ENCODE results near the gene PSMD7.
"Not testable (repeated sequence)": the region's sequence is repeated elsewhere in the genome, so short reads cannot be mapped to it uniquely, and the experiment has no call there.

PSMD7 gene

GRCh38 chr16:74297145-74297665, 591 bp downstream of the PSMD7 start:
- DNase-seq = peak; percentile 44

- no peak for DNase-seq
These were observed 1.5 kb downstream of the PSMD7 start for GRCh38 chr16:74298104-74298503.

DNA sequence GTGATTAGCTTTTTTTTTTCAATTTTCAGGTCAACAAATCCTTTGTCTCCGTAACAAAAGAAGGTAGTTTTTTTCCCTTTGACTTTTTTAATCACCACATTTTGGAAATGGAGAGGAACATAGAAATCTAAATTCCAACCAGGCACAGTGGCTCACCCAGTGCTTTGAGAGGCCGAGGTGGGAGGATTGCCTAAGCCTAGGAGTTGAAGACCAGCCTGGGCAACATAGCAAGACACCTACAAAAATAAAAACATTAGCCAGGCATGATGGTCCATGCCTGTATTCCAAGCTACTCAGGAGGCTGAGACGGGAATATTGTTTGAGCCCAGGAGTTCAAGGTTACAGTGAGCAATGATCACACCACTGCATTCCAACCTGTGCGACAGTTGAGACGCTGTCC, 5.7 kb downstream of the PSMD7 start:
- DNase-seq = no peak

DNA sequence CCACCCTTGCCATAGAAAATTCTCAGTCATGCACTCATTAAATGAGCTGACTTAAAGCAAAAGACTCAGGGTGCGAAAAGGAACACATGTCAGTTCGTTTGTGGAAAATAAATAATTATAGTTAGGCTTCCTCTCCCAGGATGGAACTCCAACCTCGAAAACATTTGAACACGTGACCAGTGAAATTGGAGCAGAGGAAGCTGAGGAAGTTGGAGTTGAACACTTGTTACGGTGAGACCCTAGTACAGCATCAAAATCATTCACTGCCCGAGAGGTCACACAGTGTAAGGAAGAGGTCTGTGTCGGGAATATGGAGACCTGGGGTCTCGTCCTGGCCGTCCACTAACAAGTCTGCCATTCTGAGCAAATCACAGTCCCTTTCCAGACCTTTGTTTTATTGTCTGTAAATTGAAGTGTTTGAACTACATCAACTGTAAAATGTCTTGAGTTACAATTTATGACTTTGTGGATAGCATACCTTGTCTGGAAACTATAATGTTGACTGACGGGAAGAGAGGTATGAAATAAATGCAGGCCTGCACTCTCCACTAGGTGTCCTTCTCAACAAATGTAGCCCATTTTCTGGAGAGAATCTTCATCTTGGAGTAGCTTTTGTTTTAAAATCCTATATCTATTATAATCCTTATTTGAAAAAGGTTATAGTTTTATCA, 7.7 kb downstream of the PSMD7 start:
- no peak for DNase-seq

DNA sequence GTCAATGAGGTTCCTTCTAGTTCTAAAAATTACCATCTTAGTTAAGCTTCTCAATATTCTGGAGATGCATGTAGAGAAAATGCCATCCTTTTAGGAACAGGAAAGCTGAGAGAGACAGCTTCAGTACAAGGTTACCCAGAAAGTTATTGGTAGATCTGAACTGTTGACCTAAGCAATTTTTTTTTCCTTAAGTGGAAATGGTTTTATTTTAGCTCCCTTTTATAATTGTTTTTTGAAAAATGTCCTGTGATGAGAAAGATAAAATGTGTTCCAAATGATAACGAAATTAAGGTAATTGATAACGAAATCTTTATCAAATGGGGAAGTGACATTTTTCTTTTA, 8.2 kb downstream of the PSMD7 start:
- no peak for DNase-seq

- DNase-seq = no peak
These were observed 8.7 kb downstream of the PSMD7 start for GRCh38 chr16:74305281-74305680.

DNA sequence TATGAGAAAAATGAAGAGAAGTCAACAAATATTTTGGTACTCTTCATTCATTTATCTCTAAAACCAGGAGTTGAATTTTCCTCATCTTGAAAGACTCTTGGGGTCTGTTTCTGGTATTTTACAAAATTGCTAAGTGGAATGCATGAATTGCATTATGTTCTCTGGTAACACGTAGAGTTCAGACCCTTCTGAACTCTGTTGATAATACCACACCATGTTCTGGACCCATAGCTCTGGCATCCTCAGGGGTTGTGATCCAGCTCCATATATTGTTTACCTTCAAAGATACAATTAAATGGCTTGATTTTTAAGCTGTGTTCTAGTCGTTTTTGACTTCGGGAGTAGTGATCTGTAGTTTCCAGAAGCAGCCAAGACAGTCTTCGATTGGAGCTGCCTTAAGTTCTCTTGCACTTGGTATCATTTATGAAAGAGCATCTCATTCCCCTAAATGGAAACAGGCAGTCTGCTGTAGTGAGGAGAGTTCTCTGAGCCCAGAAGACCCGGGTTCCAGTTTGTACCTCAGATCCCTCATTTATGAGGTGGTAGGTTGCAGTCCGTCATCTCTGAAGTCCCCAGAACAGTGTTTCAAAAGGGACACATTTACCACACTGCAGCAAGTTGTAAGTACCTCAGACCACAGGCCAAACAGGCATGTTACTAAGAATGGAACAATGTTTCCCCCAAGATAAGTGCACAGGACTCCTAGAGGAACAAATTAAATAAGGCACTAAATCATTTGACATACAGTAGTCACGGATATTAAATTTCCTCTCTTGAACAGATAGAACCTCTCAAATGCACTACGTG, 9.6 kb downstream of the PSMD7 start:
- DNase-seq = peak; percentile 15

GRCh38 chr16:74307383-74307782, 10.8 kb downstream of the PSMD7 start:
- DNase-seq = no peak

GRCh38 chr16:74309789-74310781, 13.5 kb downstream of the PSMD7 start:
- peak; percentile 41 for DNase-seq

- DNase-seq = no peak
These were observed 18.4 kb downstream of the PSMD7 start for GRCh38 chr16:74315059-74315458.

- DNase-seq = no peak
These were observed 24.1 kb downstream of the PSMD7 start for GRCh38 chr16:74320707-74321106.

DNA sequence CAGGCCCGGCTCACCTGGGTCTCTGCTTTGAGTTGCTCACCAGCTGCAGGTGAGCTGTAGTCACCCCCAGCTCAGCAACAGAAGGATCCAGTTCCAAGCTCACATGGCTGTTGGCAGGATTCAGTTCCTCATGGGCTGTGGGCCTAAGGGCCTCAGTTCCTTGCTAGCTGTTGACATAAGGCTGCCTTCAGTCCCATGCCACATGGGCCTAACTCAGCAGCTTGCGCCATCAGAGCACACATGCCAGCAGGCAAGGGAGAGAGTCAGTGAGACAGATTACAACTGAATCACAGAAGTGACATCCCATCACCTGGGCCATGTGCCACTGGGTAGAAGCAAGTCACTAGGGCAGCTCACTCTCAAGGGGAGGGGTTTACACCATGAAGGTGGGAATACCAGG, 24.7 kb downstream of the PSMD7 start:
- DNase-seq = no peak

GRCh38 chr16:74322301-74322710, 25.7 kb downstream of the PSMD7 start:
- no peak for DNase-seq

DNA sequence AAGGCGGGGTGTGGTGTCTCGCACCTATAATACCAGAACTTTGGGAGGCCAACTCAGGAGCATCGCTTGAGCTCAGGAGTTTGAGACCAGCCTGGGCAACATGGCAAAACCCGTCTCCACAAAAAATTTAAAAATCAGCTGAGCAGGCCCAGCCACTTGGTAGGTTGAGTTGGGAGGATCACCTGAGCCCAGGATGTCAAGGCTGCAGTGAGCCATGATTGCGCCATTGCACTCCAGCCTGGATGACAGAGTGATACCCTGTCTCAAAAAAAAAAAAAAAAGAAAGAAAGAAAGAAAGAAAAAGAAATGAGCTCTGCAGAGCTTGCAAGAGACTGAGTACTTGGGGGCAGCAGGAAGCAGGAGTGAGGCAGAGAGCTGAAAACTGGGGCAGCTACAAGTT, 28.2 kb downstream of the PSMD7 start:
- not testable (repeated sequence) for DNase-seq

DNA sequence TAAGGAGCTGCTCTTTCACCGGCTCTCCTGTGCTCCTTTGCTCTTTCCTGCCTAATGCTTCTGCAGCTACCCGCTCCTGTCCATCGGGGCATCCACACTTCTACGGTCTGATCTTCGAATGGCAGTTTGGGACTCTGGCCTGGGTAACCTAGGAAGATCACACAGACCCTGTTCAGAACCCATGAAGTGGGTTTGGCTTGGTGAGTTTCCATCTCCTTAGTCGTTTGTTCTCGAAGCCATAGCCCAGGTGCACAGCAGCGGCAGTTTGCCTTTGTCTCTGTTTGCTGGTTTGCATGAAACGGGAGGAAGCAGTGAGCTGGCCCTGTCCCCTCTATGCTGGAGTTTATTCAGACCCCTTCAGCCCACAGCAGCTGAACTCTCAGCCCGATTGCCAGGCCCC, 29.0 kb downstream of the PSMD7 start:
- DNase-seq = no peak

DNA sequence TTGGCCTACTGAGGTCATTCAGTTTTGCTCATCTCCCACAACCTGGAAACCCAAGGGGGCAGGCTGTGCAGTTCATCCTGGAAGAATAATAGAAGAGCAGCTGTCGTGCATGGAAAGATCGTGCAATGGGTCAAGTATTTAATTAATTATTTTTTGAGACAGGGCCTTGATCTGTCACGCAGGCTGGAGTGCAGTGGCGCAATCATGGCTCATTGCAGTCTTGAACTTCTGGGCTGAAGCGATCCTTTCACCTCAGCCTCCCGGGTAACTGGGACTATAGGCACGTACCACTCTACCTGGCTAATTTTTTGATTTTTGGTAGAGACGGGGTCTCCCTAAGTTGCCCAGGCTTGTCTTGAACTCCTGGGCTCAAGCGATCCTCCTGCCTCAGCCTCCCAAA, 31.7 kb downstream of the PSMD7 start:
- not testable (repeated sequence) for DNase-seq

DNA sequence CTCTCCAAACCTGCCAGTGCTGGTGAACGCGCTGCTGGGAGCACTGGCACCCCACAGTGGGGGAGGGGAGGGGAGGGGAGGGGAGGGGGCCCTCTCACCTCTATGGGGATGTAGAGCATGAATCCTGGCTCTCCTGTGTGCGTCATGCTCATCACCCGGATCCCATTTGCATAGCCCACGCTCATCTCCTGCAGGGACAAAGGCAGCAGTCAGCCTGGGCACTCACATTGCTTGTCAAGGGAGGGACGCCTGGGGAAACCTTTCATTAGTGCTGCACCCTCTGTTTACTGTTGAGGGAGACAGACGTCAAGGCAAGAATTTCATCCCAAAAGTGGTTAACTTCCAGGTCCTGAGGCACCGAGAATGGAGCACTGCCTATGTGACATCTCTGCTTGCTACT, 35.9 kb downstream of the PSMD7 start:
- DNase-seq = not testable (repeated sequence)

- DNase-seq = not testable (repeated sequence)
These were observed 40.9 kb downstream of the PSMD7 start for GRCh38 chr16:74337506-74337905.

GRCh38 chr16:74339226-74339625, 42.6 kb downstream of the PSMD7 start:
- not testable (repeated sequence) for DNase-seq

- not testable (repeated sequence) for DNase-seq
These were observed 56.4 kb downstream of the PSMD7 start for GRCh38 chr16:74353038-74353437.

Data from activated CD4-positive, alpha-beta T cell treated with anti-CD3 and anti-CD28 coated beads, Interleukin-2, Interleukin-6, amounts not matched to agents 100 ng/mL and 50 ng/mL, durations not matched to agents 16 hours and 8 hours (primary cell).